Measurements from ENCODE around the gene PGLYRP4.

DNA sequence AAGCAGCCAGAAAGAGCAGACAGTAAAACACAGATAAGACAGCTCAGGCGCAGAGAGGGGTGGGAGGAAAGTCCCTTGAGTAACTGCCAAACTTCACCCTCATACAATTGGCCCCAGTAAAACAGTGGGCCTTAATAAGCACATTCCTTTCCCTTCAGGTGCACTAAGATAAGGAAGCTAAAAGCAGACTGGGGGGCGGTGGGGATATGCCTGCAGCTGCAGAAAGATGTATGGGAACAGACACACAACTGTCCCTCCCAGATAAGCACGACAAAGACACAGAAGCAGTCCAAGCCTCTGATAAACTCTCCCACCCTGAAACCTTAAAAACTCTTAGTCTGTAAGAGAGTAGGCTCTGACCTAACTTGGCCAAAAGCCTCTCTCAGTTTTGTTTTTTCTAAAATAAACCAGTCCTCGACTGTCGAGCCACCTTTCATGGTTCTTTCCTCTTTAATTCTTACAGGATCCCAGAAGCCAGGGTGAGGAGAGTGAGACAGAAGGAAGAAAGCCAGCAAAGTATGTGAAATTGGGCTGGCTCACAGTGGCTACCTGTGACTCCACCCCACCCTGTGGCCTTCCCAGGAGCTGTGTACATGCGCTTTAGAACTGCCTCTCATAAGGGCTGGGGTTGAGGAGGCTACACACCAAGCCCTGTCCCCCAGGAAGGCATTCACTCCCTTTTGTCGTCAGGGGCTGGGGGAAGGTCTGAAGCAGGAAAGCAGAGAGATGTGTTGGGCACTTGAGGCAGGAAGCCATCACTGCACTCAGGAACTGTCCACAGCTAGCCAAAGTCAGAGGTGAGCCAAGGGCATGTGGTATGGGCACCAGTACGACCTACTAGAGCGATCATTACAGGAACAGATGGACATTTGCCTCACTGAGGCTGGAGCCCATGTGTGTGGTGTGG is 4.6 kb downstream of the PGLYRP4 start:
- TF ChIP-seq, protein P1, sequence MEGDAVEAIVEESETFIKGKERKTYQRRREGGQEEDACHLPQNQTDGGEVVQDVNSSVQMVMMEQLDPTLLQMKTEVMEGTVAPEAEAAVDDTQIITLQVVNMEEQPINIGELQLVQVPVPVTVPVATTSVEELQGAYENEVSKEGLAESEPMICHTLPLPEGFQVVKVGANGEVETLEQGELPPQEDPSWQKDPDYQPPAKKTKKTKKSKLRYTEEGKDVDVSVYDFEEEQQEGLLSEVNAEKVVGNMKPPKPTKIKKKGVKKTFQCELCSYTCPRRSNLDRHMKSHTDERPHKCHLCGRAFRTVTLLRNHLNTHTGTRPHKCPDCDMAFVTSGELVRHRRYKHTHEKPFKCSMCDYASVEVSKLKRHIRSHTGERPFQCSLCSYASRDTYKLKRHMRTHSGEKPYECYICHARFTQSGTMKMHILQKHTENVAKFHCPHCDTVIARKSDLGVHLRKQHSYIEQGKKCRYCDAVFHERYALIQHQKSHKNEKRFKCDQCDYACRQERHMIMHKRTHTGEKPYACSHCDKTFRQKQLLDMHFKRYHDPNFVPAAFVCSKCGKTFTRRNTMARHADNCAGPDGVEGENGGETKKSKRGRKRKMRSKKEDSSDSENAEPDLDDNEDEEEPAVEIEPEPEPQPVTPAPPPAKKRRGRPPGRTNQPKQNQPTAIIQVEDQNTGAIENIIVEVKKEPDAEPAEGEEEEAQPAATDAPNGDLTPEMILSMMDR (IDR thresholded peaks at IDR 0.05) = no peak
- no peak for TF ChIP-seq POLR2A (IDR thresholded peaks at IDR 0.05)

All from heart left ventricle (tissue), 13 donors.